ENCODE measurements around the gene SPEG.
"Not testable (repeated sequence)": the region's sequence is repeated elsewhere in the genome, so short reads cannot be mapped to it uniquely, and the experiment has no call there.

The SPEG gene

GRCh38 chr2:219404954-219405353, 29.7 kb upstream of the SPEG start:
- no peak for DNase-seq (ENCODE audit: low spot score)

- DNase-seq (ENCODE audit: low spot score): no peak
These were observed 29.2 kb upstream of the SPEG start for GRCh38 chr2:219405451-219405850.

GRCh38 chr2:219405958-219406860, 28.4 kb upstream of the SPEG start:
- DNase-seq (ENCODE audit: low spot score): no peak

- DNase-seq (ENCODE audit: low spot score): peak; percentile 90
These were observed 27.8 kb upstream of the SPEG start for GRCh38 chr2:219406861-219407230.

GRCh38 chr2:219407343-219407742, 27.3 kb upstream of the SPEG start:
- DNase-seq (ENCODE audit: low spot score): not testable (repeated sequence)

- no peak for DNase-seq (ENCODE audit: low spot score)
These were observed 26.4 kb upstream of the SPEG start for GRCh38 chr2:219408204-219408603.

- DNase-seq (ENCODE audit: low spot score): no peak
These were observed 26.0 kb upstream of the SPEG start for GRCh38 chr2:219408631-219409030.

GRCh38 chr2:219409619-219410018, 25.0 kb upstream of the SPEG start:
- DNase-seq (ENCODE audit: low spot score): no peak

- DNase-seq (ENCODE audit: low spot score): no peak
These were observed 24.3 kb upstream of the SPEG start for GRCh38 chr2:219410390-219410789.

GRCh38 chr2:219414857-219415256, 19.8 kb upstream of the SPEG start:
- no peak for DNase-seq (ENCODE audit: low spot score)

GRCh38 chr2:219415580-219416234, 18.9 kb upstream of the SPEG start:
- no peak for DNase-seq (ENCODE audit: low spot score)

- no peak for DNase-seq (ENCODE audit: low spot score)
These were observed 18.4 kb upstream of the SPEG start for GRCh38 chr2:219416235-219416602.

GRCh38 chr2:219416938-219417337, 17.7 kb upstream of the SPEG start:
- DNase-seq (ENCODE audit: low spot score): no peak

- no peak for DNase-seq (ENCODE audit: low spot score)
These were observed 17.3 kb upstream of the SPEG start for GRCh38 chr2:219417374-219417773.

GRCh38 chr2:219418155-219419011, 16.3 kb upstream of the SPEG start, which contains the start of gene DES:
DES (plus strand) TSS chr2:219418377; CDS start chr2:219418463, 86 bp downstream.
- no peak for DNase-seq (ENCODE audit: low spot score)

GRCh38 chr2:219419012-219419324, 15.7 kb upstream of the SPEG start:
- DNase-seq (ENCODE audit: low spot score): no peak

GRCh38 chr2:219419331-219420197, 15.1 kb upstream of the SPEG start:
- DNase-seq (ENCODE audit: low spot score): no peak

GRCh38 chr2:219420687-219421086, 14.0 kb upstream of the SPEG start:
- no peak for DNase-seq (ENCODE audit: low spot score)

- DNase-seq (ENCODE audit: low spot score): no peak
These were observed 13.3 kb upstream of the SPEG start for GRCh38 chr2:219421323-219421722.

- no peak for DNase-seq (ENCODE audit: low spot score)
These were observed 11.6 kb upstream of the SPEG start for GRCh38 chr2:219422952-219423534.

GRCh38 chr2:219423652-219424377, 10.8 kb upstream of the SPEG start:
- DNase-seq (ENCODE audit: low spot score): no peak
